Right lung (tissue), 5 donors: ENCODE results near the gene C16orf95. TPM values are rescaled to one million over a fixed set of nuclear protein-coding genes. Genes with fewer than 3 reads are reported as not detected.
"Not testable (repeated sequence)": the region's sequence is repeated elsewhere in the genome, so short reads cannot be mapped to it uniquely, and the experiment has no call there.

ENCODE experiments used
- DNase-seq, 2 donors: peaks; one replicate each; pipeline ENCODE4 v3.0.0-alpha.2; 2013
- polyA plus RNA-seq, 5 donors: library from polyadenylated mRNA; unstranded; fragments of 120-200 nt; gene quantifications; one replicate each; pipeline versions ENCODE4 v1.2.1 to v1.2.3, GENCODE V29; 2013; ENCODE audit warnings: inconsistent platforms in 1 of 5, low replicate concordance in 1 of 5; ENCODE audit not compliant: insufficient read length in 5 of 5, insufficient read depth in 1 of 5

Gene C16orf95
- polyA plus RNA-seq, 5 donors = 2.7 to 4.5 (median 3.9) TPM

DNA sequence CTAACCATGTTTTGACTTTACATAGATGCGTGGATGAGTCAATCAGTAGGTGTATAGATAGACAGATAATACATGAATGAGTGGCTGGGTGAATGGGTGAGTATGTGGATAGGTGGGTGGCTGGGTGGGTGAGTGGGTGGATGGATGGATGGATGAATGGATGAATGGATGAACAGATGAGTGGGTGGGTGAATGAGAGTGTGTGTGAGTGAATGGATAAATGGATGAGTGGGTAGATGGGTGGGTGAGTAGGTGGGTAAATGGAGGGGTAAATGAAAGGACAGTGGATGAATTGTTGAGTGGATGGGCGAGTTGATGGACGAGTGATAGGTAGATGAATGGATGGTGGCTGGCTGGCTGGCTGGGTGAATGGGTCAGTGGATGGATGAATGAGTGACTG, 23.2 kb downstream of the C16orf95 start:
- no peak for DNase-seq

DNA sequence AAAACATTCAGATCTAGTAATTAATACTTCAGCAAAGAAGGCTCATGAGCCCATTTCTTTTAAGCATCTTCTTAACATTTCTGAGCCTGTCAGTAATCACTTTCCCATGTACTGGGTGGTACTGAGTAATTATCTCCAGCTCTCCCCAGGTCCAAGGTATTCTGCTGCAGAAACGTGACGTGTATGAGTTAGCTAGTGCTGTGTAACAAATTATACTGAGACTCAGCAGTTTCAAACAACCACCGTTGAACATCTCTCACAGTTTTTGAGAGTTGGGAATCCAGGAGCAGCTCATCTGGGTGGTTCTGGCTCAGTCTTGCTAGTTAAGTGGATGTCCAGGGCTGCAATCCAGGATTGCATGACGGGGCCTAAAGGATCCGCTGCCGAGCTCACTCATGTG, 25.2 kb downstream of the C16orf95 start:
- no peak for DNase-seq

DNA sequence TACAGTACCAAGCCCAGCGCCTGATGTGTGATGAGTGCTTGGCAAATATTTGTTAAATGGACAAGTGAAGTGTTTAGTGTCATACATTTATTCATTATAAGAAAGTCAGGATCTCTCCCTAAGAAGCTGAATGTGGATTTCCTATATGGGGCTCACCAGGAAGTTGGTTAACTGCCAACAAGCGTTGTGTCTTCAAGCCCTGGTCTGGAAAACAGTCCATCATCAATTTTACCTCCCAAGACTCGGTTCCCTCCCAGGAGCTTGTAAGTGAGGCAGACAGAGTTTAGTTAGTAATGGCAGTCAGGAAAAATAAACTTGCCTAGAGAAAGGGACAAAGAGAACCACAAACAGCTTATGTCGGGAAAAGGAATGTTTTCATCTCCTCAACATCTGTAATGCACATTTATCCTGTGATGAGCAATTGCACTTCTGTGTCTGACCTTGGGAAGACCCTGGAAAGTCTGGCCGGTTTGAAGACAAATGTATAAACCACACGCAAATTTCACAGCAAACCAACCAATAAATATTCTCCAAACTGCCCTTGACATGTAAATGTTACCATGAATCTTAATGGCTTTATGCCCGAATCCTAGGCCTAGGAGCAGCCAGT, 28.3 kb downstream of the C16orf95 start:
- no peak for DNase-seq

DNA sequence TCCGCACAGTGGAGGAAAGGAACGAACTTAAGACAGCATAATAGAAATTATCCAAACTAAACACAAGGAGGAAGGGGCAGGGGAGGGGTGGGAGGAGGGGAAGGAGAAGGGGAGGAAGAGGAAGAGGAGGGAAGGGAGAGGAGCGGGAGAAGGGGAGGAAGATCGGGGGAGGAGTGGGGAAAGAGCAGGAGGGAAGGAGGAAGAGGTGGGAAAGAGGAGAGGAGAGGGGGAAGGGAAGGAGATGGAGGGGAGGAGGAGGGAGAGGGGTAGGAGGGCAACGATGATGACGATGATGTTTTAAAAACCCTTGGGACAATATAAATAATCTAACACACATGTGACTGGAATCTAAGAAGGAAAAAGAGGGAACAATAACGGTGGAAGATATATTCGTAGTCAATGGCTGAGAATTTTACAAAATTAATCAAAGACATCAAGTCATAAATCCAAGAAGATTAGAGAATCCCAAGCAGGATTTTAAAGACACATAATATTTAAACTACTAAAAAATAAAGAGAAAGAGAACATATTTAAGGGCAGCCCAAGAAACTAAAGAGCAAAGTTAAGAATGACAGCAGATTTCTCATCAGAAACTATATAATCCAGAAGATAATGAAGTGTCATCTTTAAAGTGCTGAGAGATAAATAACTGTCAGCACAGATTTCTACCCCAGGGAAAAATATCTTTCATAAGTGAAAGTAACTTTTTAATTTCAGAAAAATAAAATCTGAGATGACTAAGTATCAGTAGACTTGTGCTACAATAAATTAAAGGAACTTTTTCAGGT, 30.2 kb downstream of the C16orf95 start:
- no peak for DNase-seq

DNA sequence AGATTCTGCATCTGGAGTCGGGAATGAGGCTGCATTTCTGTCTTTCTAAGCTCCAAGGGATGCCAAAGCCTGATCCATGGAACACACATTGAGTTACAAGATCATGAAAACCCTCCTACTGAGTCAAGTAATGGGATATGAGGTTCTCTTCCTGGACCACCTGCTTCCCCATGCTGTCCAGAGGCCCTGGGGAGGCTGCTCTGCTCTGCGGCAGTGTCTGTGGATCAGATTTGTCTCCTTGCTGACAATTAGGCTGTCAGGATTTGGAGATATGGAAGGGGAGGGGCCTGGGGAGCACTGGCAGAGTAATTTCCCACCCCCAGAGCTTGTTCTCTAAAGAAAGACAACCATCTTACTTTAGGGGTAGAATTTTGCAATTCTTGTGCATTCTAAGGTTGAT, 33.0 kb downstream of the C16orf95 start:
- DNase-seq = no peak

DNA sequence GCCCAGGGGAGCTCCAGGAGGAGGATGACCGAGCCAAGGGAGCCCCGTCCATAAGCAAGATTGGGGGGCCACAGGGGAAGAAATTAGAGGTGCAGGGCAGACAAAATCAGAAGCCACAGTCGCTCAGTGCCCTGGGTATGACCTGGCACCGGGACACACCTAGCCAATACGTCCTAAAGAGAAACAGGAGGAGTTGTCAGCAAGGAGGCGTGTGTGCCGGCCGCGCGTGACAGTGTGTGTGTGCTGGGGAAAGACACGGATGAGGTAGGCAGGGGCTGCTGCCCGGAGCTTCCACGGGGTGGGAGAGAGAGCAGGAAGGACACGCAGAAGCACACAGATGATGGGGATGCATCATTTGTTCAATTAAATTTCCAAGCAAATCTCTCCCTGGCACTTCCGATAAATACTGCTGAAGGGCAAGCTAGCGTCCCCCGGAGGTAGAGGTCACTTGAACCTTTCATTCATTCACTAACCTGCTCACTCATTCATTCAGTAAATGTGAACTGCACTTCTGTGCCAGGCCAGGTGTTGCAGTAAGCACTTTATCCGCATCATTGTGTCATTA, 38.0 kb downstream of the C16orf95 start:
- no peak for DNase-seq

DNA sequence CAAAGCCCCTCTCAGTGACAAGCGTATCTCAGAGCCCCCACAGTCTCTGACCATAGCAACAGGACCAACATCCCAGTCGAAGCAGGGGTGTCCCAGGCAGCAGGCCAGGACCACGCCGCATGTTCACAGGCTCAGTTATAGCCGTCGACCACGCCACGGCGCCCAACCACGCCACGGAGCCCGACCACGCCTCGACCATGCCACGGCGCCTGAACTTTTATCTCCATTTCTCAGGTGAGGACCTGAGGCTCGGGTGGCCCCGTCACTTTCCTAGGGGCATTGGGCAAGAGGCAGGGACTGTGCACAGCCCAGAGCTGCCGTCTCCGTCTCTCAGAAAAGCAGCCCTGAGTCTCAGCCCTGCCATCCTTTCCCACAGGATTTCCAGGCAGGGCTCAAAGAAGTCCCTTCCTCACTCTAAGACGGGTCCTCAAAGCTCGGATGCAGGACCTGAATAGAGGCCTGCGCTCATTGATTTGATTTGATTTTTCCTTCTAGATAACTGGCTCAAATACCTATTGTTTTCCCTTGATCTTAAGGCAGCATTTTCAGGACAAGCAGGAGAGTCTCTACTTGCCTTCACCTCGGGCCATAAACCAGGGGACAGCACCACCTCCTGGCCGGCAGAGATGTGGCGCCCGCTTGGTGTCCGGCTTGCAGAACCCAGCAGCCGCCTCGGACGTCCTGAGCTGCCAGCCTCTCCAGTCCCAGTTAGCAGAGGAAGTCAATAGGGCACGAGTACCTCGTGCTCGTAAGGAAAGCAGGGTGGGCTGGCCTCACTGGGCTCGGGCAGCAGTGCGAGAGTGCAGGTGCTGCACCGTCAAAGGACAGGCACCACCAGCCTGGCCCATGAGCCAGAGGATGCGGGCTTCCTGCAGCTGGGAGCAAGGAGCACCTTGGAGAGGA, 38.8 kb downstream of the C16orf95 start:
- peak; percentile 71 to 73 for DNase-seq

DNA sequence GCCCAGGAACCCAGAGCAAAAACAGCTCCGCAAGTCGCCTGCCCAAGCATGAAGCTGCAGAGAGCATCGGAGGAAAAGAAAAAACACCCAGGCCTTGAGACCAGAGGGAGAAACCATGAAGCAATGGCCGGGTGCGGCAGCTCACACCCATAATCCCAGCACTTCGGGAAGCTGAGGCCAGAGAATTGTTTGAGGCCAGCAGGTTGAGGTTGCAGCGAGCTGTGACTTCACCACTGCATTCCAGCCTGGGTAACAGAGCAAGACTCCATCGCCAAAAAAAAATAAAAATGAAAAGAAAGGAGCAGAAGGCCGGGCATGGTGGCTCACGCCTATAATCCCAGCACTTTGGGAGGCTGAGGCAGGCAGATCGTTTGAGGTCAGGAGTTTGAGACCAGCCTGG, 40.3 kb downstream of the C16orf95 start:
- DNase-seq = no peak

DNA sequence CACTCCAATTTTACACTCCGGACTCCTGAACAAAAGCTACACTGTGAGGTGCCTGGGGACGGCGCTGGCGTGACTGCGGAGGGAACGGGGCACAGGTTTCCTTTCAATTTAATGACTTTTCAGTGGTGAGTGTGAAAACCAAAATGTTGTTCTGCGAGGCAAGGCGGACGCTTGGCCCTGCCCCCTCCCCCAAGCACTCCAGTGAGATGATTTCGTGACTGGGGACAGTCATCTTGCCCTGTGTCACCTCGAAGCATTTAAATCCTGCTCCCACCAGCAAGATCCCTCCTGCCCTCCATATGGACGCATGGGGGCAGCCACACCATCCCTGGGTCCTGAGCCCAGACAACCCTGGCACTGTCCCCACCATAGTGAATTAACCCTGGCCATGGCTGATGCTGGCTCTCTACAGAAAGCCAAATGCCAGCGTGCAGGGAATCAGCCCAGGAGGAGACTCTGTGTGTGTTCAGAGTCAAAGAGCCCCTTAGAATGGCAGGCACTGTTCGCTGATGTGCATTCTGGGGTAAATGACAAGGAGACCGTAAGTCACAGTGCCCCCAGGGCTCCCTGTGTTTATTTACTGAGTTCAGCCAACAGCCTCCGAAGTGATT, 41.0 kb downstream of the C16orf95 start:
- no peak for DNase-seq

DNA sequence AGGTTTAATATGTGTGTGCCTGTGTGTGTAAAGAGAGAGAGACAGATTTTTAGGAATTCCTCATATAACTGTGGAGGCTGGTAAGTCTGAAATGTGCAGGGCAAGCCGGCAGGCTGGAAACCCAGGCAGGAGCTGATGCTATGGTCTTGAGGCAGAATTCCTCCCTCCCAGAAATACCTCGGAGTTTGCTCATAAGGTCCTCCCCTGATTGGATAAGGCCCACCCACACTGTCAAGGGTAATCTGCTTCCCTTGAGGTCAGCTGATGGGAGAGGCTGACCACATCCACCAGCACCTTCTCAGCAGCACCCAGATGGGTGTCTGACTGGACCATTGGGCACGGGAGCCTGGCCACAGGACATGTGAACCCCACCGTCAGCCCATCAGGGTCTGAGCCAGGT, 42.4 kb downstream of the C16orf95 start:
- no peak for DNase-seq

DNA sequence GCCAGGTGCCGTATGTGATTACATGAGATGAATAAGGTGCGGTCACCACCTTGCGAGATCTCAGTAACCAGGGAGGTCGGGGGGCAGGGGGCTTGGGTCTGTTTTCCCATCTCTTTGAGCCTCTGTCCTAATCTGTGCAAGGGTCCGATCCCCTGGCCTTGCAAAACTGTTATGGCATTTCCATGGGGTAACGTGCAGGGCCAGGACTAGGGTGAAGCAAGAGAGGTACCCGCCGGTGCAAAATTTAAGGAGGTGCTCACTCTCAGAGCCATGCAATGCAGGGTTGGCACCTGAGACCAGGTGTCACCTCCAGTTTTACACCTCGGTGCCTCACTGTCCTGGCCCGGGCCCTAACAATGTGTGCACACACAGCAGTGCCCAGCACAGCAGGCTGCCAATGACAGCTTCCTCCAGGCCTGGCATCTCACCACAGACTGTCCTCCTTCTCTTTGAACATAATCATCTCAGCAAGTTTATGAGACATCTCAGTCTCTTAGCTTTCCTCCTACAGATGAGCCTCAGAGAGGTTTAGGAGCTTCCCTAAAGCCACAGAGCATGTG, 43.6 kb downstream of the C16orf95 start:
- no peak for DNase-seq

DNA sequence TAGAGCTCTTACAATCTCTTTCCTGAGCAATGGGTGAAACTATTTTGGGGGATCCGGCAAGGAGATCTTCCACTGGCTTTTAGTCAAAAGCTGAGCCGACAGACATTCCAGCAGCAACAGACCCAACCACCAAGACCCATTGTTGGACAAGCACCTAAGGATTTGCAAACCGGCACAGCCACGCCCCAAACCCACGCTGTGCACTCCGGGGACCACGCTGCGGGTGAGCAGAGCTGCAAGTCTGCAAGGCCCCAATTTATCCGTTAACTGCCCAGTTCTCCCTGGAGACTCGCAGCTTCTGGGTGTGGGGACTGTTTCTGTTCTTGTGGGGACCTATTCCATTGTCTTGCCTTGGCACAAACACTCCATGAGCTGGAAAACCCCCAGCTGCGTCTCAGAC, 45.9 kb downstream of the C16orf95 start:
- no peak for DNase-seq

DNA sequence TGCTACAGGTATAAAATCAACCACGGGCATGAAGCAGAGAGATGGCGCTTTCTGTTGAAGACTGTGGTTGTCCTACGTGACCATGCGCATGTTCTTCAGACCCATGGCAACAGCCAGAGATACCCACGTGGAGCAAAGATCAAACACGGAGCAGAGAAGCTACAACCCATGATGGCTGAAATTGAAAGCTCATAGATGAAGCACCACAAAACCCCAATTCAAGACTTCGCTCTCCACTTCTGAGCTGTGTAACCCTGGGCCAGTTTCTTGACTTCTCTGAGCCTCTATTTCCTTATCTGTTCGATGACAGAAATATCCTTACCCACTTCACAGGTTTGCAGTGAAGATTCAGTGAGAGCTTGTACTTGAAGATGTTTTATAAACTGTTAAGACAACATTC, 49.6 kb downstream of the C16orf95 start:
- no peak for DNase-seq

DNA sequence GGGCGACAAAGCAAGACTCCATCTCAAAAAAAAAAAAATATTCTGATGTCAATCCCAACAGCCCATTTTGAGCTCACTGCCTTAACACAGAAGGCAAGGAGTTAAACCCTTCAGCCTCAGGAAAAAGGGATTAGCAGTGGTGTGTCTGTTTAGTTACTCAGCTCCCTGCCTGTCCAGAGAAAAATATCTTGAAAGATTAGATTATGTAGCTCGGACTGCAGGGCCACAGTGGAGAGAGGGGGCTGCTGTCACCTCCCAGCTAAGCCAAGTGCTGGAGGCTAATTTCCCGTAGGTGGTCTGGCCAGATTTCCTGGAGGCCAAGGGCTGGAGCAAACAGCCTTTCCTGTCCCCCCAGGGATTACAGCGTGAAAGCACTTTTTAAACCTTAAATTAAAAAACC, 50.3 kb downstream of the C16orf95 start:
- DNase-seq = no peak

DNA sequence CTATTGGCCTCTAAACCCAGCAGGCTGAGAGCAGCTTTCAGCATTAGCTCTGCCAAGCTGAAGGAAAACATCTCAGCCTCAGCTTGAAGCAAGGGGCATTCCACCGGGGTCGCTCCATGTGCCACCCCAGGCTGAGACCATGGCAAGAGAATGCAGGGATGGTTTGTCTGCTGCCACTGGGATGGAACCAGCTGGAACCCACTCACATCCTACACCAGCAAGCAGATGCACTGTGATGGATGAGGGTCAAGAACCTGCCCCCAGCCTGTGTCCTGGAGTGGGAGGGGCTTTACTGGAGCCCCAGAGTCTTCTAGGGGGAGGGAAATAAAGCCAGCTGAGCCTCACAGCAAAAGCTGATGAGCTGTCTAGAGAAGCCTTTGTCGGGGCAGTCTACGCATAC, 51.9 kb downstream of the C16orf95 start:
- DNase-seq = no peak

DNA sequence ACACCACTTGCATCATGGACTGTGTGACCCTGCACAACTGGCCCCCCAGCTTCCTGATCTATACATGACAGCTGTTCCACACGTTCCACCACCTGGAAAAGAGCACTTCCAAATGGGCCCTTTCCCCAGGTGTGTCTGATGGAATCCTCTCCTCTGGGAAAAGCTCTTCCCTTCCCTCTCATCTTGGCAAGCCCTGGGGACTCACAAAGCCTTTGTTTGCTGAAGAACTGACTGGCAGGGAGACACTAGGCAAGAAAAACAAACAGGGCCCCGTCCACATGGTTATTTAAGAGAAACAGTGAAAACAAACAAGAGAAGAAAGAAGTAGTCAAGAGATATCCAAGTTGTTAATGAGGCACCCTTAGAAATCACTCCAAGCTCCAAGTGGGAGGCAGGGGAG, 52.6 kb downstream of the C16orf95 start:
- no peak for DNase-seq

DNA sequence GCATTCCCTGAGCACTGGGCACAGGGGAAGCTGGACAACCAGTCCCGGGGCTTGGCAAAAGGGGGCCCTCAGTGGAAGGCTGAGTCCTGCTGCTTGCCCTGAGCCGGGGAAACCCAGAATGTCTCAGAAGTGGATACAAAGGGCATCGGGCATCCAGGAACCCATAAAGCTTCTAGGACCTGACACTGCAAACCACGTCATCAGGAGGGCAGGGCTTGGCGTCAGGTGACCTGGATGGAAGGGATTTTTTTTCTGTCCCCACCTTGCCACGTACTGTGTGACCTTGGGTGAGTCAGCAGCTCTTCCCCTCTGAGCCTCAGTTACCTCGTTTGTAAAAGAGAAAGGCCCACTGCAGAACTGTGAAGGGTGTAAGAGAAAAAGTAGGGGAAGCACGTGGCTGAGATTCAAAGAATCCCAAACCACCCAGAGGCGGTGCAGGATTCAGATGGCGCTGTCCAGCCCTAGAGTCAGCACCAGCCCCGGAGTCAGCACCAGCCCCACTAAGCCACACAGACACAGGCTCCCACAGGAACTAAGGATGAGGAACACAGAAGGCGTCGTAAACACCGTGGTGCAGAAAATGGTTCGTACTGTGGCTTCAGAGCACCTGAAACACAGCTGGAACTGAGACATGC, 53.7 kb downstream of the C16orf95 start:
- DNase-seq = no peak

DNA sequence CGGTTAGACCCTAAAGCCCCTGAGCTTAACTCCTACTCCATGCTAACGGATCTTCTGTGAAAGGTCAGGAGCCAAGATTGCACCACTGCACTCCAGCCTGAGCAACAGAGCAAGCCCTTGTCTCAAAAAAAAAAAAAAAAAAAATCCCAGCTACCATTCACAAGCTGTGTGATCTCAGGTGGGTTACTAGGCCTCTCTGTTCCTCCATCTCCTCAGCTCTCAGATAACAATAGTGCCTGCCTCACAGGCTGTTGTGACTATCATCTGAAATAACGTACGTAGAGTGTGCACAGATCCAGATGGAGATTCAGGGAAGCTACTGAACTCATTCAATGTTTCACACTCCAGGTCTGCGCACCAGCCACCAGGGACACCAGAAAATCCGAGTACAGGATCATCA, 57.8 kb downstream of the C16orf95 start:
- no peak for DNase-seq

DNA sequence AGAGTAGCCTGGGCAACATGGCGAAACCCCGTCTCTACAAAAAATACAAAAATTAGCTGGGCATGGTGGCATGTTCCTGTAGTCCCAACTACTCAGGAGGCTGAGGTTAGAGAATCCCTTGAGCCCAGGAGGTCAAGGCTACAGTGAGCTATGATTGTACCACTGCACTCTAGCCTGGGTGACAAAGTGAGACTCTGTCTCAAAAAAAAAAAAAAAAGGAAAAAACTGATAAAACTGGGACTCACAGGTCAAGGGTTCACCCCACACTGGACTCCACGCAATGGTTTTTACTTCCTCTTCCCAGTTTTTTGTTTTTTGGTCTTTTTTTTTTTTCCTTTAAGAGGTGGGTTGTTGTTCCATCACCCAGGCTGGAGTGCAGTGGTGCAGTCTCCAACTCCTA, 58.5 kb downstream of the C16orf95 start:
- DNase-seq = not testable (repeated sequence)

DNA sequence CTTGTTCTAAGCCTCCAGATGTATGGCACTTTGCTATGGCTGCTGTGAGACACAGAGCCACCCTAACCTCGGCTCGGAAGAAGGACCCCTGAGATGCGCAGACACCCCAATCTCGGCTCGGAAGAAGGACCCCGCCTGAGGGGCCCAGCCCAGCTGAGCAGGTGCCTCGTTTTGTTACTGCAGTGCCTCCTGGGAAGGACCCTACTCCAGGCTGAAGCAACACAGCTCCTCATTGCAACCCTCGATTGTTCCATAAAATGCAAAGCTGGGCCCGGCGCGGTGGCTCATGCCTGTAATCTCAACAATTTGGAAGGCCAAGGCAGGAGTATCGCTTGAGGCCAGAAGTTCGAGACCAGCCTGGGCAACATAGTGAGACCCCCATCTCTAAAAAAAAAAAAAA, 61.3 kb downstream of the C16orf95 start:
- no peak for DNase-seq

DNA sequence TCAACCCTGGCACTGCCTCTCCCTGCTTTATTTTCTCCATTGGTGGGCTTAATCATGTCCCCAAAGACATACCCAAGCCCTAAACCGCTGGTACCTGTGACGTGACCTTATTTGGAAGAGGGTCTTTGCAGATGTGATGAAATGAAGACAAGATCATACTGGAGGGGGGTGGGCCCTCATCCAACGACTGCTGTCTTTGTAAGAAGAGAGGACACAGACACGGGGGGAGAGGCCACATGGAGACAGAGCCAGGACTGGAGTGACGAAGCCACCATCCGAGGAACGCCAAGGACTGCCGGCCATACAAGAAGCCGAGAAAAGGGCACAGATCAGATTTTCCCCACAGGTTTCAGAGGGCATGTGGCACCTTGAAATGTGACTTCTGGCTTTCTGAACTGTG, 62.5 kb downstream of the C16orf95 start:
- no peak for DNase-seq
